GM10847 (cell line): ENCODE results near the gene DLEC1.

Source experiments
- POLR2A ChIP-seq: IDR thresholded peaks from 2 replicates; pipeline ENCODE4 v1.6.1; 2011; ENCODE audit not compliant: insufficient read length; ENCODE audit errors: extremely low read depth

Gene DLEC1

DNA sequence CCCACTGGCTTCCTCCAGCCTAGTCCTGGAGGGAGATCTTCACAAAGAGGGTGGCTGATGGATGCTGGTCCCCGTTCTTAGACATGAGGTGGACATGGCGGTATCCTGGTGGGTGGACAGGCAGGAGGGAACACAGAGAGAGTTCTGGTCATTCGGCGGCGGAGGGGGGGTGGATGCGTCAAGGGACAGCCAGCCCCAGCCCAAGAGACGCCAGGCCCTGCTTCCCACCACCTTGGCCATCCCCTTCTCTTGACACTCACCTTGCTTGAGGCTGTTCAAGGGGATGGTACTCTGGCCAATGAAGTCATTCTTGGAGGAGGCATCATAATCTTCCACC lies 31.3 kb upstream of the DLEC1 start:
- no peak for TF ChIP-seq POLR2A

DNA sequence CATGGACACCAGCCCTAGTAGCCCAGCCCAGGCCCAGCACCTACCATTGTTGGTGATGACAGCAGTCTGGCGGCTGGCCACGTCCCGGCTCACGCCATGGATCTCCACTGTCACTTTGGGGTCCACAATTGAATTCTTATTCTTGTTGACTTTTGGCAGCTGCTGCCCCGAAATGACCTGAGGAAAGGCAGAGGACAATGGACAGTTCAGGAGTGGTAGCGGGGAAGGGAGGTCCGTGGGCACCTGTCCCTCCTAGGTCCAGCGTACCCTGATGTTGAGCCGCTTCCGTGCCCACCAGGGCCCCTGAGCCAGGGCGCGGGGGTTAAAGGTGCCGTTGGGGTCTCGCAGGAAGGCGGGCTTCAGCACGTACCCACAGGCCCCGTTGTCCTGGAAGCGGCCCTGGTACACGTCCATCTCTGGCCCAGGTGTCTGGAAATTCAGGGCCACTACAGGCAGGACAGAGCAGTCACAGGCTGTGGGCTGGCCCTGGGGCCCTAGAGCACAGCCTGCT lies 30.8 kb upstream of the DLEC1 start:
- no peak for TF ChIP-seq POLR2A

DNA sequence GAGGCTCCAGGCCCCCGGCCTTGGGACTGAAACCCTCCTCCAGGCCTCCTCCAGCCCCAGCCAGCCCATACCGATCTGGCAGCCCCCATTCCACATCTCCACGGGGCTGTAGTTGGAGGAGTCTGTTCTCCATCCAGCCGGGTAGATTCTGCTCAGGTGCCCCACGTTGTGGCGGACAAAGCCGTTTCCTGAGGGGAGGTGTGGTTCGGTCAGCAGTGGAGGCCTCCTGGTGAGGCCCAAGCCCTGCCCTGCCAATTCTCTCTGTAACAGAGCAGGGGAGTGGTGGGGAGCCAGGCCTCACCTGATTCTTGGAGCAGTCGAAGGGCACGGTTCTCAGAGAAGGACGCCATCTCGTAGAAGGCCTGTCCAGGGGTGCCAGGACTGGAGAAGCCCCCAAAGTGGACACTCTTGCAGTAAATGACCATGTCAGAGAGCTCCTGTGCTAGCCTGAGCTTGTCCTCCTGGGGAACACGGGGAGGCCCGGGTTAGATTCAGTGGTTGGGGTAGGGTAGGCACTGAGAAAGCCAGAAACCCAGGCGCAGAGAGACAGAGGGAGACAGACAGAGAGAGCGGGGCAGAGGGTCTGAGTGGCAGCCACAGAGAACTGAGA lies 29.9 kb upstream of the DLEC1 start:
- no peak for TF ChIP-seq POLR2A

DNA sequence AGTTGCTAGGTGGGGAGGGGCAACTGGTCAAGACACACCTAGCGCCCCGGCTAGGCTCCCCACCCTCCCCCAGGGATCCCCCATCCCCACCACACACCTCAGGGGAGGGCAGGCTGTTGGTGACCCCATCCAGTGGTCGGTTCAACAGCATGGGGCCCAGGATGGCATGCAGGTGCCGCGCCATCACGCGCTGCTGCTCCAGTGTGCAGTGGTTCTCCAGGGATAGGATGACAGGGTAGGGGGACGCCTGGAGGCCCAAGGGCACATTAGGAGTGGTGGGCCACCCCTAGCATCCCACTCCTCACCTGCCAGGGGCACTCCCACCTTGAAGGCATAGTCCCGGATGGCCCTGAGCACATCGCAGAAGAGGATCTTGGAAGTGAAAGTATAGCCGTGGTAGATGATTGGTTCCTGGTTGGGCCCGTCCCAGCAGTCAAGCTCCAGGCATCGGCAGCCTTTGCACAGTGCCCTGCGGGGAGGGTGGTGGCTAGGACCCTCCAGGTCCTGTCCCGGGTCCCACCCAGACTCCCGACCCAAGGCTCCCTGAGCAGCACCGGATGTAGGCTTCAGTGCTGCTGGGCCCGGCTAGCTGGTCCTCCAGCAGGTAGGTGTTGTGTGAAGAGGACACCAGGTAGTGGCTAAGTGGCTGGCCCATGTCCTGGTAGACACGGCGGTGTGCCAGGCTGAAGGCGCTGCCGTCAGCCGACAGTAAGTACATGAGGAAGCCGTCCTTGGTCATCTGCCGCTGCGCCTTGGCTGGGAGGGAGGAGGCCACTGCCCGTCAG lies 29.0 kb upstream of the DLEC1 start:
- no peak for TF ChIP-seq POLR2A

DNA sequence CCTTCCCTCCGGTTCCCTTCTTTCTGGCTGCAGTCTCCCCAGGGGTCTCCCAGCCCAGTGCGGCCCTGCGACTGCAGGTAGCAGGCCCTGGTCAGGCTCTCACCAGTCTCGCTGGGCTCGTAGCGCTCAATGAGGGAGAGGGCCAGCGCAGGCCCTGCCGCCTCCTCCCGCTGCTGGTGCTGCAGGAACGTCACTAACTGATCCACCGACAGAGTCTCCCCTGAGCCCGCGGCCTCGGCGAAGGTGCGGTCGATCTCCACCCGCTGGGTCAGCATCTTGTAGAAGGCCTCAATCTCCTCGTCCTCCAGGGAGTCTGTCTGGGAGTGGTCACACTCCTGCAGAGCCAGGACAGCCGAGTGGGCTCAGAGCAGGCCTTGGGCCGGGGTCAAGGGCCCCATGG lies 27.9 kb upstream of the DLEC1 start:
- no peak for TF ChIP-seq POLR2A

DNA sequence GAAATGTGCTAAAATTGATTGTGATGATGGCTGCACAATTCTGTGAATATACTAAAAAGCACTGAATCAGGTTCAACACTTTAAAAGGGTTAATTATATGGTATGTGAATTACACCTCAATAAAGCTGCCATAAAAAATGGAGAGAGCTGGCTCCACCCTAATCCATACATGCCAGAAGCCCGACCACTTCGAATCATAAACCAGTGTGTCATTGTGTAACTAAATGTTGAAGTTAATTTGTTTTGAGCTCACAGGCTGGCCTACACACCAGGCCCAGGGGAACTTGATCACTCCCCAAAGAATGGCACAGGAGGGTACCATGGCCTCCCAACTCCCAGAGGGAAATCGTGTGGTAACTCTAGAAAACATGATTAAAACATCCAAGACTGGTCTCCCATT lies 23.5 kb upstream of the DLEC1 start:
- TF ChIP-seq POLR2A: no peak

DNA sequence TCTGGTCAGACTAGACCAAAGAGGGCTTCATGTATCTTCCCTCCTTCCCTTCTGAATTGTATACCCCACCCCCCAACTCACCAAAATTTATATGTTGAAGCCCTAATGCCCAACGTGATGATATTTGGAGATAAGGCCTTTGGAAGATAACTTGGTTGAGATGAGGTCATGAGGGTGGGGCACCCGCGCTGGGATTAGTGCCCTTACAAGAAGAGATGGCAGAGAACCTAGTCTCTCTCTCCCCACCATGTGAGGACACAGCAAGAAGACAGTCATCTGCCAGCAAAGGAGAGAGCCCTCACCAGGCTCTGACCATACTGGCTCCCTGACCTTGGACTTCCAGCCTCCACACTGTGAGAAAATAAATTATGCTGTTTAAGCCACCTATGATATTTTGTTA lies 23.0 kb upstream of the DLEC1 start:
- TF ChIP-seq POLR2A: no peak

DNA sequence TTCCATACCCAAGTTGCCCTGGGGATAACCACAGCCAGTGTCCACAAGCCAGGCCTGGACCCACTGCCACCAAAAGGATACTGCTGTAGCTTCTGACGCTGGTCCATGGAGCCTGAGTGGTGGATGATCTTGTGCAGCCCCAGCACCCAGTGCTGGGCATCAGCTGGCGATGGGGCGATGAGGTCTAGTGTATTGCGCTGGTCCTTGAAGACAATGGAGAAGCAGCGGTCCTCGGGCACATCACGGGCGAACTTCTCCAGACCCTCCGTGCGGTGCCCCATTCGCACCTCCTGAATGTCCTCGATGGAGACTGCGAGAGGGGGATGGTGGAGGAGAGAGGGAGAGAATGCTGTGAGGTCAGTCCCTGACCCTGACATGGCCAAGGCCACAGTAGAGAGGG lies 22.6 kb upstream of the DLEC1 start:
- TF ChIP-seq POLR2A: no peak

DNA sequence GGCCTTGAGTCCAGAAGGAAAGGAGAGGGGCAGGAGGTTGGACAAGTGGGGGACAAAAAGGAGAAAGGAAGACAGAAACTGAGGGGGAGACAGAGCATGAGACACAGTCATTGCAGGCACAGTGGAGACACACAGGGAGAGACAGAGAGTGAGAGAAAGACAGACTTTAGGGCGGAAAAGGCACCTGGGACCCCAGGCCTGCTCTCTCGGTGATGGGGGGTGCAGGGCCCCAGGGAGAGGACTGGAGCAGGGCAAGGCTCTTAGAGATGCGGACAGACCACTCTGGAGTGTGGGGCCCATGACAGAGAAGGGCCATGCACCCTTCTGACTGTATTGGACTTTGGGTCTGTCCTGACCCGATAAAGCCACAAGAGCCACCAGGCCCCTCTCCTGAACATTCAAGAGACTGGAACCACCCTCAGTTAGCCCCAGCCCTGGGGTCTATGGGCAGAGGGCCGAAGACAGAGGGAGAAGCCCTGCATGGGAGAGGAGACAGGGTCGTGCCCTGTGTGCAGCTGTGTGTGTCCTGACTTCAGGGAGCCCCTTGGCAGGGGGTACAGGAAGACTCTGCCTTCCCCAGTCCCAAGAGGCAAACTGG lies 22.1 kb upstream of the DLEC1 start:
- TF ChIP-seq POLR2A: no peak

DNA sequence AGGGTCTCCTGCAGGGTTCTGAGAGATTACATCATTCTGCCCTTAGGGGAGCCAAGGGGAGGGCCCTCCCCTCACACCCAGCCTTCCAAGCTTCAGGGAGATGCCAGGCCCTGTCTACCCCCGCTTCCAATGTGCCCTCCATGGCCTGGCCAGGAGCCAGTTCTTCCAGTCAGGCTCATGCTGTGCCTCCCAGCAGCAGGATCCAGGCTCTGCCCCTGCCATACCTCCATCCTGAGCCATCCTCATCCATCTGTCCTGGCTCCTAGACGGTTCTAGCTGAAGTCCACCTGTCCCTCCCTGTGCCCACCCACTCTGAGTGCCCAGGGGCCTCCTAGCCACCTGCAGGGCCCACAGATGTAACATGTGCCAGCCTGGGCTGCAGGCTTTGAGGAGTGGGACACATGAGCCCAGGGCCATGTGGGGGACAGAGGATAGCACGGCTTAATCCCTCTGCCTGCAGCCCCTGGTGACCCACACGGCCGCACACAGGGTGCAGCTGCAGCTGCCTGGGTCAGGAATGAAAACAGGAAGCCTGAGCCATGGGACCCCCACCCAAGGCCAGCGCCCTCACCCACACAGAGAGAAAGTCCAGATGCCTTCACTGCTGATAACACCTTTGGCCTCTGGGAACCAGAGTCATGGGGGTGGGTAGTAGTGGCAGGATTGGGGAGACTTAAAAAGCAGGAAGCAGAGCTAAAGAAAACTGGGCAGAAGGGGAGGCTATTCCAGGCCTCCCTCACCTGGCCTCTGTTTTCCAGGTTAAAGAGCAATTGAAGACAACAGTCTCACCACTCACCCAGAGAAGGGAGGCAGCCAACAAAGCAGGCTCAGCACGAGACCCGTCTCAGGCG lies 21.3 kb upstream of the DLEC1 start:
- TF ChIP-seq POLR2A: no peak

DNA sequence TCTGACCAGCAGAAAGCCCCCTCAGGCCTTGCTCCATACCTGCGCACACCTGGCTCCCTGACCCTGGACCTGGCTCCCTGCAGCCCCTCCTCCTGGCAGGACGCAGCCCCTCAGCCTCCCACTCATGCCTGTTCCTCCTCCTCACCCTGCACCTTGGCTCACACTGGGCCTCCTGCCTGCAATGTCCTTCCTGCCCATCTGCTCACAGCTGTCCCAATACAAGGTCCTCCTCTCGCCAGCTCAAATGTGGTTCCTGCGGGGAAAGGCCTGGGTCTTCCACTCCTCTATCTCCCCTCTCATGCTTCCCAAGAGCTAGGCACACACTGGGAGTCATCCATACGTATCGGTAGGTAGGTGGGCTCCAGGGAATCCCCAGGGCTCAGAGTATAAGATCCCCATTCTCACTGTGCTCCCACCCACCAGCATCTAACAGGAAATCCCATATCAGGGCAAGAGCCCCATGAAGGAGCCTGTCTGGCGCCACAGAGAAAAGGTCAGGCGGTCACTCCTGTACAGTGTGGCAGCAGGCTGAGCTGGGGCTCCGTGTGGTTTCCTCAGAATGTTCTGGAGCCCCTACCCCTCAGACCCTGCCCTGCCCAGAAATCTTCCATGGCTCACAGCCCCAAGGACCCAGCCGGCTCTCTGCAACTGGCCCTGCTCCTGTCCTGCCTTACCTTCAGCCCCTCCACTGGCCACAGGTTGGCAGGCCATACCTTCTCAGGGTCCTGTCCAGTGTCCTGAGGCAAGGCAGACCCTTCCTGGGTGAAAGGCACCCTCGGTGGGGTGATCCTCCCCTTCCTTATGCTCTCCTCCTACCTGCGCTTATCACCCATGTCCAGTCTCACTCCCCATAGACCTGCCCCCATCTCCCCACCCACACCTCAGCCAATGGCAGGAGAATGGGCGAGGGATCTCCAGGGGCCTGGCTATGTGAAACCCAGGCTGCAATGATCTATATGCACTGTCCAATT lies 20.4 kb upstream of the DLEC1 start:
- TF ChIP-seq POLR2A: no peak

DNA sequence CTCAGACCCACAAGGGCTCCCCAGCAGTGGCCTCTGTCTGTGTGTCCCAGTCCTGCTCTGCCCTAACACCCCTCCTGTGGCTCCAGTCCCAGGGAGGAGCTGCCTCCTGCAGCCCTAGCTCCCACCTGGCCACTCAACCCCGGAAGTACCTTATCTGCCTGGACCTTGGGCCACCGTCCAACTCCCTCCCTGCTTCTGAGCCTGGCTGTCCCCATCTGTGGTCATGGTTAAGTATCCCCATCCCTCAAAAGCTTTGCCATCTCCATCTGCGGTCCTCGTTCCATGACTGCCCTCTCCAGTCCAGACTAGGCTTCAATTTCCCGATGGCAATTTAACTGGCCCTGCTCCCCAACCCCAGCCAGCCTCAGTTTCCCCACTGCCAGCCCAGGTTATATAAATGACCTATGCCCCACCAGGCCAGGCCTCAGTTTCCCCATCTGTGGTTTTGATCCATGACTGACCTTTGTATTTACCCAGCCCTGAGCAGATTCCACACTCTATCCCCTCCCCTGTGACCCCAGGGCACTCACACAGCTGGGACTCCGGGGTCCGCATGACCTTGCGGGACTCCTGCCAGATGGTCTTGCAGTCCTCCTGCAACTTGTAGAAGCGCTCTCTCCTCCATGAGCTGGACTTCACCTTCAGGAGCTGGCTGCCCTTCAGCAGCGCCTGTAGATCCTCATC lies 19.2 kb upstream of the DLEC1 start:
- no peak for TF ChIP-seq POLR2A

DNA sequence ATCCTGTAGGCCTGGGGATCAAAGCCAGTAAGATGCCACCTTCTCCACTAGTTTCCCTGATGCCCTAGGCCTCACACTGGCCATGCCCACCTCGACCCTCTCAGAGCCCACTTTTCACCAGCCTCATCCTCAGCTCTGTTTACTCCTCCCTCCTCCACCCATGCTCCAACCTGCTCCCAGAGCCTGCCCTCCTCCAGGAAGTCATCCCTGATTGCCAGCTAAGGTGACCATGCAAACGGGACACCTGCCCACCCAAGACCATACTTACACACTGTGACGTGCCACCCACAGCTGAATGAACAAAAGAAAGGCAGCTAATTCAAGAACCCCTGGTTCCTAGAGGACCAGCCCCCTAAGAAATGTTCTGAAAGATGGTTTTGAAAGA lies 18.7 kb upstream of the DLEC1 start:
- no peak for TF ChIP-seq POLR2A

DNA sequence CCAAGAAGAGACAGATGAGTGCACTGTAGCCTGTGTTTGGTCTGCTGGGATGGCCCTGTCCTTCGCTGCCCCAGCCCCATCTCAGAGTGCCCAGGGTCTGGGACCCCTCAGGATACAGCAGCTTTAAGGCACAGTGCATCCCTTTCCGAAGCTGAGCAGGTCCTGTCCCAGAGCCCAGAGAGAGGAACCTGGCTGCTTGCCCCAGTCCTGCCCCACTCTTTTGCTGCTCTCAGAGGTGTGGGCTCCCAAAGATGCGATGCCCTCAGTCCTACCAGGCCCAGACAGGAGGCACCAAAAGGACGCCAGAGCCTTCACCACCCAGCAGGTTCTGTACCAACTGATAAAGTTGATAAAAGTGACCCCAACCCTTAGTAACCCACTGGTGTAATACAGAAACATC lies 17.8 kb upstream of the DLEC1 start:
- TF ChIP-seq POLR2A: no peak
